Upper lobe of left lung (tissue), 6 donors: ENCODE measurements around the gene KIRREL3. TPM values are rescaled to one million over a fixed set of nuclear protein-coding genes. Genes with fewer than 3 reads are reported as not detected.

Experiments used
- ATAC-seq, 2 donors: fragments of 200-7000 bp; cut with Tn5 transposase; one replicate each; pipeline ENCODE4 v1.9.1; 2022; ENCODE audit warnings: mild to moderate bottlenecking in 2 of 2, moderate library complexity in 2 of 2; ENCODE audit not compliant: low FRiP score in 2 of 2
- DNase-seq, 2 donors: peaks; one replicate each; pipeline ENCODE4 v3.0.0-alpha.2; 2019 to 2020
- H3K27ac ChIP-seq, 4 donors: fragments of 200-600 bp; sonication (generic); one replicate each; pipeline ENCODE4 v1.5.1; 2016 to 2019
- H3K27me3 ChIP-seq, 4 donors: fragments of 200-600 bp; sonication (generic); one replicate each; pipeline ENCODE4 v1.5.1; 2017 to 2019
- H3K36me3 ChIP-seq, 4 donors: fragments of 200-600 bp; sonication (generic); one replicate each; pipeline ENCODE4 v1.5.1; 2016 to 2019
- H3K4me1 ChIP-seq, 4 donors: fragments of 200-600 bp; sonication (generic); one replicate each; pipeline ENCODE4 v1.5.1; 2018 to 2019
- H3K4me3 ChIP-seq, 4 donors: fragments of 200-600 bp; sonication (generic); one replicate each; pipeline ENCODE4 v1.5.1; 2017 to 2019; ENCODE audit warnings: mild to moderate bottlenecking in 2 of 4, moderate library complexity in 1 of 4
- H3K9me3 ChIP-seq, 4 donors: fragments of 200-600 bp; sonication (generic); one replicate each; pipeline ENCODE4 v1.5.1; 2018 to 2019
- EP300 ChIP-seq, 4 donors: sonication (generic); formaldehyde crosslinking; IDR thresholded peaks; one replicate each; pipeline ENCODE4 v1.5.1; 2017; ENCODE audit warnings: antibody characterized with exemption in 4 of 4, control low read depth in 2 of 4
- POLR2A ChIP-seq, 4 donors: fragments of 450-650 bp; IDR thresholded peaks; one replicate each; pipeline ENCODE4 v1.5.1; 2016 to 2017; ENCODE audit warnings: antibody characterized with exemption in 4 of 4, mild to moderate bottlenecking in 2 of 4
- POLR2AphosphoS5 ChIP-seq, 2 donors: sonication (generic); formaldehyde crosslinking; IDR thresholded peaks; one replicate each; pipeline ENCODE4 v1.5.1; 2017; ENCODE audit warnings: antibody characterized with exemption in 2 of 2
- WGBS, 2 donors: methylation state at CpG; one replicate each; pipeline ENCODE4 v1.1.5; 2017 to 2018; 5-methylcytosine and 5-hydroxymethylcytosine counted together
- total RNA-seq, 6 donors: library from RNA; depleted of rRNA in 4 of 6; stranded (reverse); fragments of >200 nt in 4 of 6; gene quantifications; one replicate each; pipeline versions ENCODE4 v1.1.0 to v1.2.1, GENCODE V29; 2016 to 2021
- TF ChIP-seq, protein P1 (sequence below), 6 experiments: fragments of 450-650 bp in 4 of 6; fragments of 200-600 bp in 2 of 6; sonication (generic) in 2 of 6; IDR thresholded peaks; one replicate each; pipeline ENCODE4 v1.5.1; 2016 to 2019; ENCODE audit warnings: antibody characterized with exemption in 6 of 6
- donor health status: DM: no; HTN: no; CAD: no; lungs with moderate emphysema.
- donor health status: DM: no; HTN: yes; CAD: no; lungs with severe emphysema.

KIRREL3 gene
- total RNA-seq, 6 donors from 2014 or later = 0.22 to 0.24 TPM; not detected in 4

DNA sequence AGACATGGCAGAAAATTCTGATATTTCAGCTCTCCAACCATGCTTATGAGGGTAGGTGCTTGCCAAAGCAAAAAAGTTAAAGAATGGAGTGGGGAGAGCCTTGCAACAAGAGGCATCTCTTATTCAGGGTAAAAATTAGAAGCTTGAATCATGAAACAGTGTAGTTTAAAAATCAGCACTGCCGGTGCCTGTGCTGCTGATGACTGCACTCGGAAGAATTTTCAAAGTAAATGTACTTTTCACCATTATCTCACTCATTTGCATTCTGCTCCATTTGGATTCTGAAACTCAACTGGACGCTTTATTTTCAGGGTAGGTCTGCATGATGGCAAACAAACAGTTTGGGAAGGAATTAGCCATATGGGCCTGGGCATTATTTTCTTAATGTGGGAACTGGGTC is 126.3 kb downstream of the KIRREL3 start:
- Histone ChIP-seq H3K27ac (no peak overlapping the region), H3K27me3 (no peaks in the 10 kb centered on the region), H3K9me3 (no peaks in the 10 kb centered on the region), H3K4me3 (no peak overlapping the region), H3K4me1 (no peaks in the 10 kb centered on the region), H3K36me3 (no peaks in the 10 kb centered on the region)
- 86% methylated on average over 3 of the region's 3 CpGs for WGBS, 2 donors
- no peak for DNase-seq
- ATAC-seq = no peak
- no peak for TF ChIP-seq POLR2AphosphoS5 (IDR thresholded peaks at IDR 0.05)

DNA sequence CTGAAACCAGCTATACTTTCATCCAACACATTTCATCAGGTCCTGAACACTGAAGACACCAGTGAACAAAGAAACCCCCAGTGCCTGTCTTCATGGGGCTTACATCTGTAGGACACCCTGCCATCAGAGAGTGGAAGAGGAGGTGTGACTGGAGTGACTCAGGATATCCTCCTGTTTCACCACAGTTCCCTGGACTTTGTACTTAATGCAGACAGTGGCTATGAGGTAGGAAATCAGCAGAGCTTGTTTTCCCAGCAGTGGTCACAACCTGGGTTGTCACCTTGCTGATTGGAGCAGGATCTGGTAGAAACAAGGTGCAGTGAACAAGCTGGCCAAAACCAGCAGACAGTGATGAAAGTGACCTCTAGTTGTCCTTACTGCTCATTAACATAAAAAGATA is 128.8 kb downstream of the KIRREL3 start:
- H3K4me3 ChIP-seq = no peak overlapping the region

DNA sequence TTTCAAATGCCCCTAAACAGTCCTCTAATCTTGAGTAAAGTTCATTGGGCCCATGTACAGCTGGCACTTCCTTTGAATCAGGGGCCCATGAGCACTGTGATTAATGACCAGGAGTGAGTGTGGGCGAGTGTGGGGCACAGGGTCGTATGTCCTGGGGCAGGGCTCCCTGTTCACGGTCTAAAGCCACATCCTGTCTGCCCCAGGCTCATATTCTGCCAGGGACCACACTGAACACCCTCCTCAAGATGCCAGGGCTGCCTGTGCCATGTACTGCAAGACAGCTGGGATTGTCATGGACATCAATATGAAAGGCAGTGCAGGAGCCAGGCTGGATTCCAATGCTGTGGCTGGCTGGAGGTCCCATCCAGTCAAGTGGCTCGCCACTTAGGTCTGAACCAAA is 130.5 kb downstream of the KIRREL3 start:
- H3K9me3 ChIP-seq = no peaks in the 10 kb centered on the region
- TF ChIP-seq POLR2A (IDR thresholded peaks at IDR 0.05) = no peak
- TF ChIP-seq, protein P1, sequence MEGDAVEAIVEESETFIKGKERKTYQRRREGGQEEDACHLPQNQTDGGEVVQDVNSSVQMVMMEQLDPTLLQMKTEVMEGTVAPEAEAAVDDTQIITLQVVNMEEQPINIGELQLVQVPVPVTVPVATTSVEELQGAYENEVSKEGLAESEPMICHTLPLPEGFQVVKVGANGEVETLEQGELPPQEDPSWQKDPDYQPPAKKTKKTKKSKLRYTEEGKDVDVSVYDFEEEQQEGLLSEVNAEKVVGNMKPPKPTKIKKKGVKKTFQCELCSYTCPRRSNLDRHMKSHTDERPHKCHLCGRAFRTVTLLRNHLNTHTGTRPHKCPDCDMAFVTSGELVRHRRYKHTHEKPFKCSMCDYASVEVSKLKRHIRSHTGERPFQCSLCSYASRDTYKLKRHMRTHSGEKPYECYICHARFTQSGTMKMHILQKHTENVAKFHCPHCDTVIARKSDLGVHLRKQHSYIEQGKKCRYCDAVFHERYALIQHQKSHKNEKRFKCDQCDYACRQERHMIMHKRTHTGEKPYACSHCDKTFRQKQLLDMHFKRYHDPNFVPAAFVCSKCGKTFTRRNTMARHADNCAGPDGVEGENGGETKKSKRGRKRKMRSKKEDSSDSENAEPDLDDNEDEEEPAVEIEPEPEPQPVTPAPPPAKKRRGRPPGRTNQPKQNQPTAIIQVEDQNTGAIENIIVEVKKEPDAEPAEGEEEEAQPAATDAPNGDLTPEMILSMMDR (IDR thresholded peaks at IDR 0.05) = no peak
- TF ChIP-seq EP300 (IDR thresholded peaks at IDR 0.05) = no peak
- TF ChIP-seq POLR2AphosphoS5 (IDR thresholded peaks at IDR 0.05) = no peak
- no peak for DNase-seq
- no peaks in the 10 kb centered on the region for H3K36me3 ChIP-seq
- no peaks in the 10 kb centered on the region for H3K4me1 ChIP-seq
- ATAC-seq = no peak
- H3K27me3 ChIP-seq = no peaks in the 10 kb centered on the region
- 71 to 82% methylated on average over 3 to 4 of the region's 4 CpGs for WGBS, 2 donors
- H3K4me3 ChIP-seq = no peak overlapping the region
- no peak overlapping the region for H3K27ac ChIP-seq

More for the DNA sequence above, 128.8 kb downstream of the KIRREL3 start:
- Histone ChIP-seq H3K27ac (no peak overlapping the region), H3K9me3 (no peaks in the 10 kb centered on the region), H3K27me3 (no peaks in the 10 kb centered on the region), H3K36me3 (no peaks in the 10 kb centered on the region), H3K4me1 (no peaks in the 10 kb centered on the region)
- ATAC-seq (no peak), DNase-seq (no peak)
- TF ChIP-seq POLR2AphosphoS5 (IDR thresholded peaks at IDR 0.05) = no peak
- TF ChIP-seq EP300 (IDR thresholded peaks at IDR 0.05) = no peak

DNA sequence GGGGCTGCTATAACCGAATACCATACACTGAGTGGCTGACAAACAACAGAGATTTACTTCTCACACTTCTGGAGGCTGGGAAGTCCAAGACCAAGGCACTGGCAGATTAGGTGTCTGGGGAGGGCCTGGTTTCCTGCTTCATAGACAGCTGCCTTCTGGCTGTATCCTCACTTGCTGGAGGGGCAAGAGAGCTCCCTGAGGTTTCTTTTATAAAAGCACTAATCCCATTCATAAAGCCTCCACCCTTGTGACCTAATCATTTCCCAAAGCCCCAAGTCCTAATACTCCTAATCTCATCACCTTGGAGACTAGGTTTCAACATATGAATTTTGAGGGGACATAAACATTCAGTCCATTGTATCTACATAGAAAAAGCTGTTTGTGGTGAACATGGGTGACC is 131.8 kb downstream of the KIRREL3 start:
- WGBS, 2 donors = 63 to 90% methylated on average over 1 of the region's 1 CpG
- TF ChIP-seq POLR2A (IDR thresholded peaks at IDR 0.05) (no peak), EP300 (IDR thresholded peaks at IDR 0.05) (no peak), POLR2AphosphoS5 (IDR thresholded peaks at IDR 0.05) (no peak)
- TF ChIP-seq, protein P1 (IDR thresholded peaks at IDR 0.05) = no peak
- H3K9me3 ChIP-seq = no peaks in the 10 kb centered on the region
- ATAC-seq = no peak
- no peak overlapping the region for H3K27ac ChIP-seq
- no peak overlapping the region for H3K4me3 ChIP-seq
- H3K4me1 ChIP-seq = no peaks in the 10 kb centered on the region
- DNase-seq = no peak
- no peaks in the 10 kb centered on the region for H3K27me3 ChIP-seq
- no peaks in the 10 kb centered on the region for H3K36me3 ChIP-seq

DNA sequence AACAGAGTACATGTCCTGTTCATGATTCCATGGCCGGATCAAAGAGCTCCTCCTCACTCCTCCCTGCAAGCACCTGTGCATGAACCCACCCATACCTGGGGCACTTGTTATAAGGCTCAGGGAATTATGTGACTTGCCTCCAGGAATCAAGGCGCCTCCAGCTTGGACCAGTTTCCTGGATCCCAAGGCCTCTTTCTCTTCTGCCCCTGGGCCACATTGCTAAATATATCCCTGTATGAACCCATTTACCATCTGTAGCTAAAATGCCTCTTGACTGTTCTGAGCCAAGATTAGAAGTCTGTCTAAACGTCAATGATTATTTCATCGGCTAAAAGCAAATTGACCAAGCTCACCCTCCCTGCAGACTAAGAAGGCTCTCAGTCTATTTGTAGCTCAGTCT is 135.6 kb downstream of the KIRREL3 start:
- H3K27ac ChIP-seq = no peak overlapping the region
- no peaks in the 10 kb centered on the region for H3K27me3 ChIP-seq
- WGBS, 2 donors = 87 to 90% methylated on average over 4 of the region's 4 CpGs
- DNase-seq = no peak
- H3K36me3 ChIP-seq = no peaks in the 10 kb centered on the region
- ATAC-seq = no peak
- no peaks in the 10 kb centered on the region for H3K4me1 ChIP-seq
- no peak overlapping the region for H3K4me3 ChIP-seq
- TF ChIP-seq, protein P1 (IDR thresholded peaks at IDR 0.05) = no peak
- no peak for TF ChIP-seq POLR2AphosphoS5 (IDR thresholded peaks at IDR 0.05)
- TF ChIP-seq POLR2A (IDR thresholded peaks at IDR 0.05) = no peak
- H3K9me3 ChIP-seq = no peaks in the 10 kb centered on the region

DNA sequence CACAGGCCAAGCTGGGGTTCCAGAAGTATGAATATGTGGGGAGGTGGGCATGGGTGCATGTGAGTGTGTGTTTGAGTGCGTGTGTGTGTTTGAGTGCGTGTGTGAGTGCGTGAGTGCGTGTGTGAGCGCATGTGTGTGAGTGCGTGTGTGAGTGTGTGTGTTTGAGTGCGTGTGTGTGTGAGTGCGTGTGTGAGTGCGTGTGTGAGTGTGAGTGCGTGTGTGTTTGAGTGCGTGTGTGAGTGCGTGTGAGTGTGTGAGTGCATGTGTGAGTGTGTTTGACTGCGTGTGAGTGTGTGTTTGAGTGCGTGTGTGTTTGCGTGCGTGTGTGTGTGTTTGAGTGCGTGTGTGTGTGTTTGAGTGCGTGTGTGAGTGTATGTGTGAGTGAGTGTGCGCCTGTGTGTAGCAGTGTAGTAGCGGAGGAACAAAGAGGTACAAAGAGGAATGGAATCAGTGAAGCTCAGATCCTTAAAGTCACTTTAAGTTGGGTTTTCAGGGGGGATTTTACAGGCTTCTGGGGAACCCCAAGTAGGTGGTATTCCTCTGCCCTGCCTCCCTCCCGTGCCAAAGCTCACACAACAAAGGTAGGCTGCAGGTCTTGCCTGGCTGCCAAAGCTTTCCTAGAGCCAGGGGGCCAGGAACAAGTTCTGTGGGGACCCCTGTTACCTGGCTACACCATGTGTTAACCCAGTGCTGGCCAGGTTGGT is 137.1 kb downstream of the KIRREL3 start:
- WGBS, 2 donors = 74 to 77% methylated on average over 20 to 21 of the region's 21 CpGs
- TF ChIP-seq EP300 (IDR thresholded peaks at IDR 0.05) (no peak), POLR2A (IDR thresholded peaks at IDR 0.05) (no peak), POLR2AphosphoS5 (IDR thresholded peaks at IDR 0.05) (no peak)
- TF ChIP-seq, protein P1 (IDR thresholded peaks at IDR 0.05) = no peak
- DNase-seq = no peak

More for the DNA sequence above, 137.1 kb downstream of the KIRREL3 start:
- no peak overlapping the region for H3K4me3 ChIP-seq
- H3K27ac ChIP-seq = no peak overlapping the region
- no peak for ATAC-seq
- H3K9me3 ChIP-seq = no peaks in the 10 kb centered on the region
- H3K27me3 ChIP-seq = no peaks in the 10 kb centered on the region
- no peaks in the 10 kb centered on the region for H3K4me1 ChIP-seq
- H3K36me3 ChIP-seq = no peaks in the 10 kb centered on the region
